ENCODE measurements around the gene OR56A5. TPM values are rescaled to one million over a fixed set of nuclear protein-coding genes. Genes with fewer than 3 reads are reported as not detected.
"Not testable (repeated sequence)": the region's sequence is repeated elsewhere in the genome, so short reads cannot be mapped to it uniquely, and the experiment has no call there.

Gene OR56A5, protein sequence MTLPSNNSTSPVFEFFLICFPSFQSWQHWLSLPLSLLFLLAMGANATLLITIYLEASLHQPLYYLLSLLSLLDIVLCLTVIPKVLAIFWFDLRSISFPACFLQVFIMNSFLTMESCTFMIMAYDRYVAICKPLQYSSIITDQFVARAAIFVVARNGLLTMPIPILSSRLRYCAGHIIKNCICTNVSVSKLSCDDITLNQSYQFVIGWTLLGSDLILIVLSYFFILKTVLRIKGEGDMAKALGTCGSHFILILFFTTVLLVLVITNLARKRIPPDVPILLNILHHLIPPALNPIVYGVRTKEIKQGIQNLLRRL
- not detected in 2 replicates for total RNA-seq

DNA sequence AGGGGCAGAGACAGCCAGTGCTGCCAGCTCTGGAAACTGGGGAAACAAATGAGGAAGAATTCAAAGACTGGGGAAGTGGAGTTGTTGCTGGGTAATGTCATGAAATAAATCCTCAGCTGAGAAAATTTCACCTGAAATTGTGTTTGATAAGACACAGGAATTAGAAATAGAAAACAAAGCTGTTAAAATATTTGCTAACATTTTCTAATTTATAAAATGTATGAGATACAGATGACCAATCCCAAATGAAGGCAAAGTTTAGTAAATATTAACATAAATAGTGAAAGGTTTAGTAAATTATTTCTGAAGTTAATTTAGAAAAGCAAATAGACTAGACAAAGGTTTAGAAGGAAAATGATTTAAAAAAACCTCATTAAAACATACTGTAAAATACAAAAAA, at the start of gene OR56A5:
Gene OR56A5 (minus strand): TSS at position 101 of the 400 bp plus-strand sequence. CDS start 0 bp downstream, at position 101.
- DNase-seq (ENCODE audit: low read depth, low spot score) = no peak

DNA sequence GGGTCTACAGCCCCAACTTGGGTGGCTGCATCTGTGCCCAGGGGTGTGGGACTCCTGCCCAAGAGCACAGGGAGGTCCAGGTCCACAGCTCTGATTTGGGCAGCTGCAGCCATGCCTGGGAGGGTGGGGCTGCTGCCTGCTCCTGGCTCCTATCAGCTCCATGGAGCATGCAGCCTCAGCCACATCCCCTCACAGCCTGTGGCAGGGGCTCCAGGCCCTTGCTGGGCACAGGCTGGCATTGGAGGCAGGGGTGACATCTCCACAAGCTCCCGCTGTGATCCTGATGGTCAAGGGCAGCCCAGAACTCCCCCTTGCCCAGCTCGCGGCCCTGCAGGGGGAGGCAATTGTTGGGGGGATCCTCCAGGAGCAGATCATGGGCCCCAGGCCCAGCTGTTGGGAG, 44.7 kb upstream of the OR56A5 start:
- no peak for DNase-seq (ENCODE audit: low read depth, low spot score)

DNA sequence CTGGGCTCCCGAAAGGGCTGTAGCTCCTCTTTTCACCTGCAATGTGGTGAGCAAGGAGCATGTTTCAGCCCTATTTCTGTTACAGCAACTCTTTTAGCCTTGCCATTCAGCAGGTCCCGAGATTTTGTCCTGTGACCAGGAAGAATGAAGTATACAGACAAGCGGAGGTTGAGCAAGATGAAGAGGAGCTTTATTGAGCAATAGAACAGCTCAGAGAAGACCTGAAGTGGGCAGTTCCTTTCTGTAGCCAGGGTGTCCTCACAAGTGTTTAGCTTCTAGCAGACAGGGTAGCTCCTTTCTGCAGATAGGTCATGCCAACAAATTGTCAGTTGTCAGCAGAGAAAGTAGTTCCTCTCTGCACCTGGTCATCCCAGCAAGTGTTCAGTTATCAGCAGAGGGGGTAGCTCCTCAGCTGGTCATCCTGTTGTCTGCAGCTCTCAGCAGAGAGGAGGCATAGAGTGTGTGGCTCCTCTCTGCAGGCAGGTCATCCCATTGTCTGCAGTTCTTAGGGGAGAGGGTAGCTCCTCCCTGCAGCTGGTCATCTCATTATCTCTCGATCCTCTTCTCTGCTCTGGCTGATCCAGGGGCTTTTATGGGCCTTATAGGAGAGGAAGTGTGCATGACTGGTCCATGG, 43.9 kb upstream of the OR56A5 start:
- no peak for DNase-seq (ENCODE audit: low read depth, low spot score)

DNA sequence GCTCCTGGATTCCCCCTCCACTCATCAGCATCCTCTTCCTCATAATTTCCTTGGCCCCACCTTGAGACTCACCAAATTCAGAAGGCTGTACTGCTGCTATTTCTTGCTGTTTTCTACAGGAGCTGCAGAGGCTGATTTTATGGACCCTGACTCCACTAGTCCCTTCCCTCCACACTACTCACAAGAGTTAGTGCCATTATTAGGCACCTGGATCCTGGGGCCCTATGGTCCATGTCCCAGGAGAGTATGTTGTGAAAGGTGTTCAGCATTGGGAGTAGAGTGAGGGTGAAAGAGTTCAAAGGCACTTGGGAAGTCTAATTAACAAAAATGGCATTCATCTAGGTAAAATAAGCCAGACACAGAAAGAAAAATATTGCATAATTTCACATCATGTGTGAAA, 38.6 kb upstream of the OR56A5 start, which contains the start of gene OR56A4:
Gene OR56A4 (minus strand): TSS at position 101 of the 400 bp plus-strand sequence. CDS start 3,954 bp downstream, outside the sequence.
- no peak for DNase-seq (ENCODE audit: low read depth, low spot score)

DNA sequence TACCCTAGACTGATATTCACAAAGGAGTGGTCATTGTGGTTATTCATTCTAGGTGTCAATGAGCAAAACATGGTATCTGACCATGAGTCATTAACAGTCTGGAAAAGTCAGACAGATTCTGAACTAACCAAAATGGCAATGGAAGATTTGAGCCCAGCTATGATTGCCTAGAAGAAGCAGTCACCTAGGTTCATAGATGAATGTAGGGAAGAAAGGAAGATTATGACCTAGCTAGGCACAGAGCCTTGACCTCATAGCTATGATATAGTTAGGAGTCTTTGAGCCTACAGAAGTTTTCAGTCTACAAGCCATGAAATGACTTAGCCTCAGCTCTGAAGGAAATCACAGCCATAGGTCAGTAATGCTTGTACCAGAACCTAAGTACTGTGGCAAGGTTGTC, 38.1 kb upstream of the OR56A5 start:
- DNase-seq (ENCODE audit: low read depth, low spot score) = no peak

DNA sequence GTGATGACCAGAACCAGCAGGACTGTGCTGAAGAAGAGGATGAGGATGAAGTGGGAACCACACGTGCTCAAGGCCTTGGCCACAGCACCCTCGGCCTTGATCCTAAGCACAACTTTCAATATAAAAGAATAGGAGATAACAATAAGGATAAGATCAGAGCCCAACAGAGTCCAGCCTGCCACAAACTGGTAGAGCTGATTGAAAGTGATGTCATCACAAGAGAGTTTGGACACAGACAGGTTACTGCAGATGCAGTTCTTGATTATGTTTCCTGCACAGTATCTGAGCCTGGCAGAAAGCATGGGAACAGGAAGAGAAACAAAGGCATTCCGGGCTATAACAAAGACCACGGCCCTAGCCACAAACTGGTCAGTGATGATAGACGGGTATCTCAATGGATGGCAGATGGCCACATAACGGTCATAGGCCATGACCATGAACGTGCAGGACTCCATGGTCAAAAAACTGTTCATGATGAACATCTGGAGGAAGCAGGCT, 34.0 kb upstream of the OR56A5 start:
- no peak for DNase-seq (ENCODE audit: low read depth, low spot score)

DNA sequence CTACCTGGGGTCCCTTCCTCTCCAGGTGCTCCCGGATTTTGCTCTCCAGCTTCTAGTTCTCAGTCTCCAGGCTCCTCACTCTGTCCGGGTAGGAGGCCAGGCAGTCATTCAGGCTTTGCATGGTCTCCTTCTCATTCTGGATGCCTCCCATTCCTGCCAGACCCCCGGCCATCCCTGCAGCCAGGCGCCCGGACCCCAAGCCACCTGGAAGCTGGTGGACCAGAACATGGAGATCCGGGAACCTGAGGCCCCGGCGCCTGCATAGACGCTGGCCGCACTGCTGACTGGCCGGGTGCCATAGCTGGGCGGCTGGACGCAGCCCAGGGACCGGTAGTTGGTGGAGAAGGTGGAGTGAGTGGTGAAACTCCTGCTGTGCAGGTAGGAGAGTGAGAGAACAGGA, 26.5 kb upstream of the OR56A5 start:
- DNase-seq (ENCODE audit: low read depth, low spot score) = no peak

DNA sequence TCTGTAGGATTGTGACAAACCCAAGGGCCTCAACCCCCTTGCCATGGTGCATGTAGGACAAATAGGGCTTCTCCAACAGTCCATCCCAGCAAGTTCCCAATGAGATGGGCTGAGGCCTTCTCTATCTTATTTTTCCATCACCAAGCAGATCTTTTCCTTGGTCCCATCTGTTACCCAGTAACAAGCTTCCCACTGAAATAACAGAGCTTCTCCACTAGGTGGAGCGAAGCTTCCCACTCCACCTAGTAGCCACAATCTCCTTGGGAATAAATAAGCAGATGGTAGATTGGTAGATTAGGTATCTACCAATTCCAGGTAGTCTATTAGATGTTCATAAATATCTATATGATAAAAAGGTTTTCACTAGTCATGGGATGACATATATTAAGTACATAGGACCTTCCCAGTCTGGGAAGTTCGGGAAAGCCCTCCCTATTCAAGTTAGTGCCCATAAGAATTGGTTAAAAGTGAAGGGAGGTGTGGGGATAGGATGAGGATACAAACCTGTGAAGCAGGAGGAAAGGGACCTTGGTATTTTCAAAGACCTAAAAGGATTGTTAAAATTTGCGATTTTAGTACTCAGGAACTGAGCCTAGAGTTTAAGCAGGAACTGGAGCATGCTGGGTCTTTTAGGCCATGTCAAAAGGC, 24.4 kb upstream of the OR56A5 start:
- no peak for DNase-seq (ENCODE audit: low read depth, low spot score)

DNA sequence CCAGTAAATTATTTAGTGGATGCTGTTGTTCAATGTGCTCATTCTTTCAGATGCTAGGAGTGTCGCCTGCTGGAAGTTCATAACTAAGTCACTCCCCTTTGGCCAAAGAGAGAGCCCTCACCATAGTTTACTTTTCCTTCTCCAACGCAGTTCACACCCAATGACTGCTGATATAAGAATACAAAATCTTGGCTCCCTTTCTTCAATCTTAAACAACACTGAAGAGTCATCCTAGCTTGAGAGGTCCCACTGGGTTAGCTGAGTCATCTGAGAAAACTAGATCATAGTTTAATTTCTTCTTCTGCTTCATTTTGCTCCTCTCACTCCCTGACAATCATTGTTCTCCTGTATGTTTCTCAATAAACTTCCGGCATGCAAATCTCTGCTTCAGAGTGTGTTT, 23.9 kb upstream of the OR56A5 start:
- DNase-seq (ENCODE audit: low read depth, low spot score) = no peak

DNA sequence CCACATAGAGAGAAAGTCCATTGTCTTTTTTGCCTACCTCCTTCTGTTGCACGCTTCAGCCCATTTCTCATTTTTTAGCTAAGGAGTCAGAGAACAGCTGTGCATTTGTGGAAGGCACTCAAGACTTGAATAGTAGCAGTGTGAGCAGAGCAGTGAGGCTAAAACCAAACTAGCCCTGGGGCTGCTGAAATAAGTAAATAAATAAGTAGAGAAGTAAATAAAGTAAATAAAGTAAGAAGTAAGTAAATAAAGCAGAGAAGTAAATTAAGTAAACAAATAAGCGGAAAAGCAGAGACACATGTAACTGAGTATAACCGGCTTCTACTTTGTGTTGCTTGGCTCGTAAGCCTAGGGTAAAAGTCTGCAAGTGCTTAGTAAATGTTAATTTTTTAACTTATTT, 20.9 kb upstream of the OR56A5 start:
- no peak for DNase-seq (ENCODE audit: low read depth, low spot score)

DNA sequence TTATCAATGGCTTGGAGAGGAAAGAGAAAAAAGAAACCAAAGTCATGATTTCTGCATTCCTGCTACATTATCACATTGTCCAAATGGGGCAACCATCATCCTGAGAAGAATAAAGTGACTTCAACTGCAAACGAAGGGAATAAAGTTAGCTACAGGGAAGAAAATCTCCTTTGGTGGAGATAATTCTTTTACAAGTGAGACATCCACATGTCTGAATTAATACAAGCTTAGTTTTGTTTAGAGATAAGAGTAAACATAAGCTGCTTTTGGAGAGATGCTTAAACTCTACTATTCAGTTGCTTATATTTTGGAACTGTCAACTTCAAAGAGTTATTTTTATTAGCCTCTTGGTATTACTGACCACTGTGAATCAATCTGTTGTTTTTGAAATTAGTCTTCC, 18.6 kb upstream of the OR56A5 start, which contains the start of gene OR52L1:
Gene OR52L1 (minus strand): TSS at position 101 of the 400 bp plus-strand sequence. CDS start 55 bp downstream, at position 46.
- no peak for DNase-seq (ENCODE audit: low read depth, low spot score)

DNA sequence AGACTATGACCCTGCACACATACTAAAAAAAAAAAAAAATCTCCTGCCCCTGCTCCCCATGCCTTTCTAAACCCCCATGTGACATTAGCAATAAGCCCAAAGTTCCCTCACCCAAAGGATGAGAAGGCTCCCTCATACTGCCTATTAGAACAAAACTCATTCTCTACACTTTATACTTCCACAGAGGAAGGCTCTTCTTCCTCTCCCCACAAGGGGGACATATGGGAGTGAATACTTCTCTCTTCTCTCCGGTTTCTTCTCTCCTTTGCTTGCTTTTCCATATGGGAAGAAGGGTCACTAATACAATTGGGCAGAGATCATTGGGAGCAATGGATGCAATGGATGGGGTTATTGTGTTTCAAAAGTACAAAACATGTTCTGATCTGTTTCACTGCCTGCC, 15.1 kb upstream of the OR56A5 start:
- DNase-seq (ENCODE audit: low read depth, low spot score) = no peak

DNA sequence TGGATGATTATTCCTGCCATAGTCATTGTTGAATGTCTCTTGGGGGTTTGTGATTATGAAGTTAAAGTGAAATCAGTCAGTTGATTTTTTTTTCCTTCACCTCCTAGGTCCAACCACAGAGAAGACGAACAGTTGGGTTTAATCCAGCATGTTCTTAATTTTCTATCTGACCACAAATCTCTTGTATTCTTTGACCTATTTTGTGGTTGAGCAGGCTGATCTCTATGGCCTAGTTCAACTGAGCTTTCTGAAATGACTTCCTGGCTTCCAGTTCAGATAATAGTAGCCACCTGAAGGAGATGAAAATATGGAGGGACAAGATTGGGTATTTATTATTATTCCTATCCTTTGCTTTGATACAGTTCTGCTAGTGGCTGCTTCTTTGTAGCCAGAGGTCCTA, 5.2 kb upstream of the OR56A5 start:
- DNase-seq (ENCODE audit: low read depth, low spot score) = no peak

DNA sequence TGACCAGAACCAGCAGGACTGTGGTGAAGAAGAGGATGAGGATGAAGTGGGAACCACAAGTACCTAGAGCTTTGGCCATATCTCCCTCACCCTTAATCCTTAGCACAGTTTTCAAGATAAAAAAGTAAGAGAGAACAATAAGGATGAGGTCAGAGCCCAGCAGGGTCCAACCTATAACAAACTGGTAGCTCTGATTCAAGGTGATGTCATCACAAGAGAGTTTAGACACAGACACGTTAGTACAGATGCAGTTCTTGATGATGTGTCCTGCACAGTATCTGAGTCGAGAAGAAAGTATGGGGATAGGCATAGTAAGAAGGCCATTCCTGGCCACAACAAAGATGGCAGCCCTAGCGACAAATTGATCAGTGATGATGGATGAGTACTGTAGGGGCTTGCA, 586 bp downstream of the OR56A5 start:
- DNase-seq (ENCODE audit: low read depth, low spot score) = no peak

DNA sequence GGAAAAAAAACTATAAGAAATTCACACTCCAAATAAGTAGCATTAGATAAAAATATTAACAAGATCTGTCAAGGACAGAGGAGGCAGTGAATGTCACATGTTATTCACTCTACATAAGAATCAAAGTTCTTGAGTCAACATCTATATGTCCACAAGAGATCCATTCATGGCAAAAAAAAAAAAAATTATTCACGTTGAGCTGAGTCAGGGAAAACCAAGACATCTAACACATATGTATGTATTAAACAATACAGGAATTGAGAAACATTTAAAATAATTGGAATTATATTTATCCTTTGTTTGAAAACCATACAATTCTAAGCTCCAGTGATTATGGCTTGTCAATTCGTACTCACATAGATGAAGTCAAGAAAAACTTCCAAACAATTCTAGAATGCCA, 1.3 kb downstream of the OR56A5 start:
- no peak for DNase-seq (ENCODE audit: low read depth, low spot score)

DNA sequence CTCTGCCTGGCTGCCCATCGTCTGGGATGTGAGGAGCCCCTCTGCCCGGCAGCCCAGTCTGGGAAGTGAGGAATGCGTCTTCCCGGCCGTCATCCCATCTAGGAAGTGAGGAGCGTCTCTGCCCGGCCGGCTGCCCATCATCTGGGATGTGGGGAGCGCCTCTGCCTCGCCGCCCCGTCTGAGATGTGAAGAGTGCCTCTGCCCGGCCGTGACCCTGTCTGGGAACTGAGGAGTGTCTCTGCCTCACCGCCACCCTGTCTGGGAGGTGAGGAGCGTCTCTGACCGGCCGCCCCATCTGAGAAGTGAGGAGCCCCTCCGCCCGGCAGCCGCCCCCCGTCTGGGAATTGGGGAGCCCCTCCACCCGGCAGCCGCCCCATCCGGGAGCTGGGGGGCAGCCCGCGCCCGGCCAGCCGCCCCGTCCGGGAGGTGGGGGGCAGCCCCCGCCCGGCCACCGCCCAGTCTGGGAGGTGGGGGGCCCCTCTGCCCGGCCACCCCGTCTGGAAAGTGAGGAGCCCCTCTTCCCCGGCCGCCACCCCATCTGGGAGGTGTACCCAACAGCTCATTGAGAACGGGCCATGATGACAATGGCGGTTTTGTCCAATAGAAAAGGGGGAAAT, 7.5 kb downstream of the OR56A5 start:
- DNase-seq (ENCODE audit: low read depth, low spot score) = not testable (repeated sequence)

DNA sequence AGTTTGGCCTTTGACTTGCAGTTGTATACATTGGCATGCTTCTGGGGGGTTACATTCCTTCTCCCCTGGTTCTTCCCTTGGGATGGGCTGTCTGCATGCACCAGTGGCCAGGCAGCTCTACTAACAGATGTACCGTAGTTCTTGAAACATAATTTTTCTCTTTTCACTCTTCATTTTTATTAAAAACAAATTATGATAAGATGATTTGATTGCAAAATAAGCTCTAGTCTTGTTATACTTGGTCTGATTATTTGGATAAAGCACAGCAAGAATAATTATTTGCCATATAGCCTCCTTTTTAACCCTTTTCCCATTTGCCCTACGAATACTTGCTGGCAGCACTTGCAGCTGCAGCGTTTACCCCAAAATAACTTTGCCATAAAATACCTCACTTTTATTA, 12.7 kb downstream of the OR56A5 start:
- DNase-seq (ENCODE audit: low read depth, low spot score) = no peak

DNA sequence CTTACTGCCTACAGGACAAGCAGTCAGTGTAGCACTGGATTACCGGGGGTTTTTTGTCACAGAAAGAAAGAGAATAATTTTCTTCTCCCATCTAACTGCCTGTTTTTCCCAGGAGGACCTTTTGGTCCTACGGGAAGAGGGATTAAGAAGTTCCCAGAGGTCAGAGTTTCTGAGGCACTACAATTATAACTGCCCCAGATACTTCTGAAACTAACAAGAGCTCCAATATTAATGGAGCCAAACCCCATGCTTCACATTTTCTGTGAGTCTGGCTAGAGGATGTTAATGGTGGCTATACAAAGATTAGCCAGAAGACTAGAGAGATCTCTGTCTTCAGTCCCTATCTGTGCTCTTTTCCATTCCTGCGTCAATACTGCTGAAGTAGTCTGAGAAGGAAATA, 26.3 kb downstream of the OR56A5 start, which contains the start of gene OR56A3:
Gene OR56A3 (plus strand): TSS at position 301 of the 400 bp plus-strand sequence. CDS start 5,096 bp downstream, outside the sequence.
- no peak for DNase-seq (ENCODE audit: low read depth, low spot score)

DNA sequence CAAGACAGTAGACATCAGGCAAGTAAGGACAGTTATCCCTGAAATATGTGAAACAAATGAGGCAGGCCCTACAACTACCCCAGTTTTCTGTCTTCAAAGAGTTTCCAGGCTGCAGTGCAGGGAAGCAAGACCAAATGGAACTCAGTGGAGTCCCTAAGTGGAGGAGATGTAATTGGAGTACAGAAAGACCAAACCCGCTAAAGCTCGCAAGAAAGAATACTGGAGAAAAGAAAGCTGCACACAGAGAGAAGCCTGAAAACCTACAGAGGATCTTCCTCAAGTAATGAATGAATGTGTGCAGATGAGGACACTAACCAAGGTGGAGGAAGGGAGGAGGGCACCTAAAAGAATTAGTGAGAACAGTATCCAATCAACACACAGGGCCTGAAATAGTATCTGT, 27.5 kb downstream of the OR56A5 start:
- no peak for DNase-seq (ENCODE audit: low read depth, low spot score)

DNA sequence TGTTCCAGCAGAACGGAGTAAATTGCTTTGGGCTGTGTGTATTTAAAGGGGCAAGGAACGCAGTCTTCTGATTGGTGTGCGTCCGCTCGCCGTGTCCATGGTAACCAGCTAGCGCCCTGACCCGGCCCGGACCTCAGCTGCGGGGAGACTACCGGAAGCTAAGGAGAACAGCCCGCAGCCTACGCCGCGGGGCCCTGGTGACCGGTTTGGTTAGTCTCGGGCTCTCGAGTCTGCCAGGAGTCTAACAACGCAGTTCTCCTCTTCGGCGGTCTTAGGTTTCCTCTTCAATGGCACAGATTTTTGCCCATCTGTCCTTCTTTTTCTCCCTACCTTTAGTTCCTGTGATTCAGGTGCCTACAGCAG, 29.7 kb downstream of the OR56A5 start:
- no peak for DNase-seq (ENCODE audit: low read depth, low spot score)

DNA sequence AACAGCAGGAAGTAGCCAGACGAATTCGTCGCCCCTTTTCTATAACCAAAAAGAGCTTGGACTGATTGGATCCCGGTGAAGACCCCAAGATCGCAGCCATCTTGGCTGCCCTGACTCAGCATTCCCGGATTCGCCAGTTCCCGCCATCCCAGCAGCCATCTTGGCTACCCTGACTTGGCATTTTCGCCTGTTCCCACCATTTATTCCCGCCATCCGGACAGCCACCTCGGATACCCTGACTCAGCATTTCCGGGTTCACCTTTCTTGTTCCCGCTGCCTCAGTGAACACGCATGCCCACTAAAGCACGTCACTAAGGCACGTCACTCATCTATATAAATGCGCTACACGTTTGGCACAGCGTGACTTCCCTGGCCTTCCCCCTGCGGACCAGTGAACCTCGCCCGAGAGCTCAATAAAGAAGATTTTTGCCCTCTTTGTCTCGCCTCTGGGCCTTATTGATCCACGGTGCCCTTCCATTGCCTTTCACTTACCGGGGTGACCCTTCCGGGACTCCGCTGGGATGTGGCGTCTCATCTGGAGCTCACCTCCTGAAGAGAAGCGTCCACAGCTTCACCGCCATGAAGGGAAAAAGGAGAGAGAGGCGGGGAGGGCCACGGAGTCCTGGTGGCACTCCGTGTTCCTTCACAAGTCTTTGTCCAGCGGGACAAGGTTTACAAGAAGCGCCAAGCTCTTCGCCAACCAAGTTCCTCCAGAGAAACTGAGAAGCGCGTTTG, 30.3 kb downstream of the OR56A5 start:
- DNase-seq (ENCODE audit: low read depth, low spot score) = no peak

Measured in pulmonary artery endothelial cell (primary cell).